AG04450 (cell line): ENCODE measurements around the gene CEP128. TPM values are rescaled to one million over a fixed set of nuclear protein-coding genes. Genes with fewer than 3 reads are reported as not detected.

Experiments
- CTCF ChIA-PET: fragments of 300-600, 350-600 bp; formaldehyde crosslinking; extraction: SDS; loops from one replicate; lab custom pipeline; 2022; ENCODE audit warnings: antibody characterized with exemption, inconsistent platforms; lab: Charles Lee
- POLR2A ChIA-PET: fragments of 350-600 bp; formaldehyde crosslinking; extraction: SDS; loops from one replicate; lab custom pipeline; 2021; ENCODE audit warnings: antibody characterized with exemption, inconsistent platforms; lab: Yijun Ruan, JAX
- DNase-seq: peaks from one replicate; pipeline ENCODE4 v3.0.0-alpha.2; 2011; ENCODE audit warnings: low read depth, low spot score
- H3K27ac ChIP-seq: one replicate; pipeline ENCODE4 v1.5.1; 2012; ENCODE audit warnings: low read depth, low read length, control low read depth
- H3K27me3 ChIP-seq: one replicate; pipeline ENCODE4 v1.6.0; 2012; ENCODE audit warnings: low read length; ENCODE audit not compliant: control insufficient read depth, insufficient read depth
- H3K4me3 ChIP-seq: 2 replicates; pipeline ENCODE4 v1.5.1; 2011; ENCODE audit warnings: mild to moderate bottlenecking, low read depth, low read length, control low read depth
- H3K9me3 ChIP-seq: 2 replicates; pipeline ENCODE4 v1.5.1; 2012; ENCODE audit warnings: low read length; ENCODE audit not compliant: control insufficient read depth, insufficient read depth
- CTCF ChIP-seq: IDR thresholded peaks from 2 replicates; pipeline ENCODE4 v1.5.1; 2011; ENCODE audit warnings: low read depth, low read length, control low read depth, inconsistent platforms
- polyA plus RNA-seq: library from polyadenylated mRNA; depleted of rRNA; stranded (reverse); fragments of >200 nt; gene quantifications from 2 replicates; pipeline ENCODE4 v1.2.3, GENCODE V29; 2011

CEP128 gene
- polyA plus RNA-seq, 1 experiment = 1.8 TPM

- Histone ChIP-seq H3K27ac (no peak overlapping the region), H3K4me3 (no peak overlapping the region), H3K27me3 (no peaks in the 10 kb centered on the region), H3K9me3 (no peaks in the 10 kb centered on the region)
- ChIA-PET POLR2A (no interaction called here), CTCF (interaction anchor here (1.7 kb wide), 1 partner anchor 85 kb away, joined by 4 read pairs; no protein-coding TSS in a partner anchor)
- no peak for DNase-seq
- TF ChIP-seq CTCF = no peak
Measured at GRCh38 chr14:80901822-80902221, 39.7 kb downstream of the CEP128 start.

DNA sequence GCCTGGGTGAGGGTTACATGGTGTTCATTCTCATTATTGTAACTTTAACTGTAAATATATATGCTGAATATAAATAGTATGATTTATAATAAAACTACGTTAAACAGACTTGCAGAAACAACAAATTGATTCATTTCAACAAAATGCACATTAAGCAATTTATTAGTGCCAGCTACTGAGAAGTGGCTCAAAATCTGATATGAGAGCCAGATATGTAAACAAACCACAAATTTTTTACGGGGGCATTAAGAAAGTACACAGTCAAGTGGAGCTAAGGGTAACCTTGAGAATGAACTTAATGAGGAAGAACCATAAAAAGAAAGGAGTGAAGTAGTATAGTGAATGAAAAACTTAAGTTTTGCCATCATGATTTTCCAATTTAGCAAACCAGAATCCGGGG, 40.3 kb downstream of the CEP128 start:
- no peak overlapping the region for H3K27ac ChIP-seq
- CTCF ChIA-PET = interaction anchor here (1.7 kb wide), 1 partner anchor 86 kb away, joined by 4 read pairs; no protein-coding TSS in a partner anchor
- H3K4me3 ChIP-seq = no peak overlapping the region
- no peaks in the 10 kb centered on the region for H3K27me3 ChIP-seq
- no peaks in the 10 kb centered on the region for H3K9me3 ChIP-seq
- no peak for DNase-seq
- no peak for TF ChIP-seq CTCF
- POLR2A ChIA-PET = no interaction called here

- POLR2A ChIA-PET = no interaction called here
- no peak for DNase-seq
Measured at GRCh38 chr14:80872645-80873044, 68.9 kb downstream of the CEP128 start.

GRCh38 chr14:80868260-80868659, 73.3 kb downstream of the CEP128 start:
- Histone ChIP-seq H3K27ac (no peak overlapping the region), H3K4me3 (no peak overlapping the region), H3K27me3 (no peaks in the 10 kb centered on the region), H3K9me3 (peaks cover 7% of the 10 kb centered on the region)
- no peak for TF ChIP-seq CTCF
- no peak for DNase-seq
- POLR2A ChIA-PET = no interaction called here
- CTCF ChIA-PET = interaction anchor here (1.1 kb wide), 1 partner anchor 813 kb away, joined by 5 read pairs; no protein-coding TSS in a partner anchor

More at GRCh38 chr14:80872645-80873044, 68.9 kb downstream of the CEP128 start:
- Histone ChIP-seq H3K27me3 (no peaks in the 10 kb centered on the region), H3K27ac (no peak overlapping the region), H3K9me3 (no peaks in the 10 kb centered on the region), H3K4me3 (no peak overlapping the region)
- TF ChIP-seq CTCF = no peak
- CTCF ChIA-PET = interaction anchor here (1.2 to 1.7 kb wide), 5 partner anchors 9 to 1971 kb away, joined by 3 to 7 read pairs (median 3); no protein-coding TSS in a partner anchor

DNA sequence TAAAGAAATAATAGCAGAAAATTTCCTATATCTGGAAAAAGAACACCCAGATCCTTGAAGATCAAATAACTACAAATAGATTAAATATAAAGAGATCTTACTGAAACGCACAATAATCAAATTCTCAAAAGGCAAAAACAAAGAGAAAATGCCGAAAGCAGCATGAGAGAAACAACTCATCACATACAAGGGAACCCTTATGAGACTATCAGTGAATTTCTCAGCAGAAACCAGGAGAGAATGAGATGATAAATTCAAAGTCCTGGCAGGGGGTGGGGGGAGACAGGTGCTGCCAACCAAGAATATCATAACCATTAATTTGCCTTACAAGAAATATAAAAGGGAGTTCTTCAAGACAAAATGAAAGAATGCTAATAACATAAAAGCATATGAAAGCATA, 73.7 kb downstream of the CEP128 start:
- H3K4me3 ChIP-seq = no peak overlapping the region
- H3K9me3 ChIP-seq = peaks cover 7% of the 10 kb centered on the region
- no peak for DNase-seq
- ChIA-PET POLR2A (no interaction called here), CTCF (no interaction called here)
- H3K27me3 ChIP-seq = no peaks in the 10 kb centered on the region
- no peak overlapping the region for H3K27ac ChIP-seq
- no peak for TF ChIP-seq CTCF
